NCI-H2081 (cell line): ENCODE measurements around the gene MYH7.
"Not testable (repeated sequence)": the region's sequence is repeated elsewhere in the genome, so short reads cannot be mapped to it uniquely, and the experiment has no call there.

Experiments
- DNase-seq, 2 experiments: peaks; one replicate each; lab custom pipeline; 2025; lab: John Stamatoyannopoulos, UW

The MYH7 gene

GRCh38 chr14:23435543-23436326 lies at the start of gene MYH7:
Gene MYH7 (minus strand): TSS chr14:23435660. CDS start chr14:23433732, 1,928 bp downstream.
- no peak for DNase-seq

- peak; percentile 67 to 75 for DNase-seq
Observed at GRCh38 chr14:23483236-23483854, 47.9 kb upstream of the MYH7 start.

DNA sequence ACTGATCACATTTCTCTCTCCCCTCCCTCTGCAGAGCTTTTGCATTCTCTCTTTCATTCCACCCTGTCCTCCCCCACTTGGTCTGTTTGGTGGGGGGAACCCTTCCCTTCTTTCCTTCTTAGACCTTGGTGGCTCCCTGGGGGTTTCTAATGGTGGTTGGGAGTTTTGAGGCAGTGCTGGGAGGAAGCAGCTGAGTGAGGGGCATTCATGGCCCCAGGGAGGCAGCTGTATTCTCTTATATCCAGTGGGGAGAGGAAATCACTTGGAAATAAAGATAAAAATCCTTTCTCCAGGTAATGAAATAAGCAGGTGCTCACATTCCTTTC lies 47.3 kb upstream of the MYH7 start:
- DNase-seq: no peak

GRCh38 chr14:23481979-23482822 lies 46.7 kb upstream of the MYH7 start:
- no peak for DNase-seq

DNA sequence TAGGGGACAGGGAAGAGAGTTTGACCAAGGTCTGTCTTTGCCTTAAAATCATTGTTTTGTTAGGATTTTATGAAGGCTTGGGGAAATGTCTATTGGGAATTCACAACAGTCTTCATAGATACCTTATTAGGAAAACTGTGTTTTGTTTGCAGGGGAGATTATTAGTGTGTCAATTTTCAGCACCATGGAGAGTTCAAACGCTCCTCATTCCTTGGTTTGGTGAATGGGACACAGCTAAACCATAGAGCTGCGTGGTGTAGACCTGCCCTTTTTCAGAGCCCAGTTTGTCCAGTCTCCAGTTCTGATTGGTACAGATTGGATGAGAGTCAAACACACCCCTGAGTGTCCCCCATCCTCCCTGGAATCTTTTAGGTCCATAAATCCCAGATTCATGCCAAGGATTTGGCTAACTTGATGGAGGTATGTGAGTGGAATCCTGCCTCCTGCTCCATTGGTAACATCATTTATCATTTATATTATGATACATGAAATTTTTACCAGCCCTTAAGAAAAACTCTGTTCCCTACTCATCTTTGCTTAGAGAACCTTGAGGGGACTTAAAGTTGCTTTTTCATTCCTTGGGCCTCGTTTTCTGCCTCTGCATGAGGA lies 46.0 kb upstream of the MYH7 start:
- DNase-seq: no peak

DNA sequence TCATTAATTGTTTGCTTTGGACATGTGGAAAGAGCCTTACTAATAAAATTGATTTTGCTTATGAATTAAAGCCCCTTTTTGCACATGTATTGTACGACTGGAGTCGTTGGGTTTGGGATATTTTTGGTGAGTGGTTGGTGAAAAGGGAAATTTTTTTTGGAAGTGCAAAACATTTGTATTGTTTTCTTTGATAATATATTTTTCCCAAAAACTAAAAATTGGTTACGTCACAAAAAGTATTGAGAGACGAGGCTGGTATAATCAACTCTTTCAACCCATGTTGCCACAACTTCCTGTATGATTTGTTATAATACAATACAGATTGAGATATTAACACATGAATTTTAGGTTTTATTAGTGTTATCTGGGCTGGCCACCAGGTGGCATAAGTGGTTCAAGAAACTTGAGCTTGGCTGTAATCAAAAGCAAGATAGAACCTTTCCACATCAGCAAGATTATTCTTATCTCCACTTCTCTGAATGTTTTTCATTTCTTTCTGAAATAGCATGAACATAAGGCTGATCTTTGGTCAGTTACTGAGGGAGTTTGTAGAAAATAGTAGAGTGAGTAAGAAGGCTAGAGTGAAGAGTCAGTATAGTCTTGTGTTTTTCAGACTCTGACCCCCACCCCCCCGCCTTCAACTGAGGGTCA lies 42.8 kb upstream of the MYH7 start:
- peak; percentile 57 to 65 for DNase-seq

GRCh38 chr14:23470947-23471346 lies 35.5 kb upstream of the MYH7 start:
- DNase-seq: no peak

GRCh38 chr14:23469906-23470403 lies 34.5 kb upstream of the MYH7 start:
- DNase-seq: no peak

DNA sequence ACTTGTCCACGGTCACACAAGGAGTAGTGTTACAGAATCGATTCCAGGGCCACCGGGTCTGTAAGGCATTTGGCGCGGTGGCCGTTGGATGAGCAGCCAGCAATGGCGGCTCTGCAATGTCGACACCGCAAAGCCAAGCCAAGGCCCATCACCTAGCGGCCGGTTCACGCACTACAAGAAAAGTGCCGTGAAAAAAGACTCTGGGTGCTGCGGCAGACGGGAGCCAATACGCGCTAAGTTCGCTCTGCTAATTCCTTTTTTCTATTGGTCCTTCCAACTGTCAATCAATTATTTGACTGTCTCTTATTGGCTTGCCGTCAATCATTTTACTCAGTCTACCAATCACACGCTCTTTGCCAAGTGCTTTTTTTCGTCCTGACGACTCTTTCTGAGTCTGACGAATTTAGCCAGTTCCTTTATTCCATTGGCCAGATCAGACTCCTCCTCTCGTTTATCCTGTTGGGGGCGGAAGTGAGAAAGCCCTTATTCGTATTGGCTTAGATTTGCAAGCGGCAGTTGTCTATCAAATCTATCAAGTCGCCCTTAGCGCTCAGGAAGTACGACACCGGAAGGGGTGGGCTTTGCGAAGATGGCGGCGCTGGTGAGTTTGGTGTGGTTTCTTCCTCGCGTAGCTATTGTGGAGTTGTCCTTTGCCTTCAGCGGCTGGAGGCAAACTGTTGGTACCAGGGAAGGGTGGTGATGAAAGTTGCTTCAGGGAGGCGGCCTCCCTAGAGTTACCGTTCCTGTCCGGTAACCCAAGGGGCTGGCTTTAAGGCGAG lies 33.9 kb upstream of the MYH7 start, which contains the start of gene NGDN:
NGDN (plus strand) TSS at position 577 of the 779 bp plus-strand sequence; CDS start at position 590, 13 bp downstream.
- peak; percentile 97 to 100 for DNase-seq

DNA sequence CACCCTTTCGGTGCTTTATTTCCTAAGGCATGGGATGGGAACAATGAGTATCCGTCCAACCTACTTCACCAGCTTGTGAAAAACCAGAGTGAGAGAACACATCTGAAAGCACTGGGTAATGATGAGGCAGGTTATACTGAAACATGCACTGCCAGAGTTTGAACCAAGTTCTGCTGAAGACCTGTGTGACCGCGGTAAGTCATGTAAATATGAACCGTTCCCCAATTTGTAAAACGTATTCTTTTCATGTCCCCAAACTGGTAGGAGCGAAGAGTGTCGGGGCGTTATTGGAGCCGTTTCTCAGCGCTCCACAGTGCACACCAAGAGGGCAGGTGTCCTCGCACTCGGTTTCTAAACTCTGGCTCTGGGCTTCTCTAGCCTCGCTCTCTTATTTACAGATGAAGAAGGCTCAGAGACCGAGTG lies 33.3 kb upstream of the MYH7 start:
- DNase-seq: no peak

DNA sequence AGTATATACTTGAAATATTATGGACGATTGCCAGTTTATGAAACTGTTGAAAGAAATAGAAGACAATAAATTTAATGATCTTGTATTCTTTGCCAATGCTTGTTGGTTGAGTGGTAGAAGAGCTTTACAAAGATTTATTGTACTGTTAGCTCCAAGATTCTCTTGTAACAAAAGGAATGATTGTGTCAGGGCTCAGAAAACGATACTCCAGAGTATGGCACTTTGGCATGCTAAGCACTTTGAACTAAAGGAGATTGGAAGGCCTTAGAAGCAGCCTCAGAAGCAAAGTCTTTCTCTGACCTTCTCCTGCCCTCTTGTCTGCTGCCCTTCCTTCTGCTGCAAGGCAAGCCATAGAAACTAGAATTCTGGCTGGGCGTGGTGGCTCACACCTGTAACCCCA lies 29.8 kb upstream of the MYH7 start:
- no peak for DNase-seq

GRCh38 chr14:23464700-23465099 lies 29.2 kb upstream of the MYH7 start:
- DNase-seq: no peak

- no peak for DNase-seq
Observed at GRCh38 chr14:23460960-23461359, 25.5 kb upstream of the MYH7 start.

GRCh38 chr14:23457587-23458445 lies 22.4 kb upstream of the MYH7 start:
- DNase-seq: no peak

DNA sequence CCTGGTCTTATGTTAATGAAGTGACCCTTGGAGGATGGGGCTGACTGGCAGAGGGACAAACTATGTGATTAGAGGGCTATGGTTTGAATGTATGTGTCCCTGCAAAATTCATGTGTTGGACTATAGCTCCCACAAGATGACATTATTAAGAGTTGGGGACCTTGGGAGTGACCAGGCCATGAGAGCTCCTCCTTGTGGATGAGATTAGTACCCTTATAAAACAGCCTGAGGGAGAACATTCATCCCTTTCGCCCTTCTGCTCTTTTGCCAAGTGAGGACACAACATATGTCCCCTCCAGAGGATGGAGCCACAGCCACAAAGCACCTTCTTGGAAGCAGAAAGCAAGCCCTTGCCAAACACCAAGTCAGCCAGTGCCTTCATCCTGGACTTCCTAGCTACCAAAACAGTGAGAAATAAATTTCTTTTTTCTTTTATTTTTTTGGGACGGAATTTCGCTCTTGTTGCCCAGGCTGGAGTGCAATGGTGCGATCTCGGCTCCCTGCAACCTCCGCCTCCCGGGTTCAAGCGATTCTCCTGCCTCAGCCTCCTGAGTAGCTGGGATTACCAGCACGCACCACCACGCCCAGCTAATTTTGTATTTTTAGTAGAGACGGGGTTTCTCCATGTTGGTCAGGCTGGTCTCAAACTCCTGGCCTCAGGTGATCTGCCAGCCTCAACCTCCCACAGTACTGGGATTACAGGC lies 21.6 kb upstream of the MYH7 start:
- not testable (repeated sequence) for DNase-seq

DNA sequence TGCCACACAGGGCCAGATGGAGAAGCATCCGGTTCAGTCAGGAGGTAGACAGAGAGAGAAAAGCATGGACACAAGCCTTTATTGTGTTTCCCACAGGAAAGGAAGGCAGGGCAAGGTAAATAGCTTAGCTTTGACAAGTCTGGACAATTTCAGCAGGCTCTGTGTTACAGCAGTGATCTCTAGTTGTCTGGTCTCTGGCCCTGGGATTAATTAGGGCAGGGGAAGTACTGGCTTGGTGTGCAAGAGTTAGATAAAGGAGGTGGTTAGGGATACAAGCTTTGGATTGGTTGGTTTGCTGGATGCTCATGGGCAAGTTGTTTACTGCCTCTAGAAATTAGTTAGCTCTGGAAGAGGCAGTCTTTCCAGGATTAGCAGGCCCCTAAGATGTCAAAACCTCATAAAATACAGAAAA lies 19.0 kb upstream of the MYH7 start:
- no peak for DNase-seq

DNA sequence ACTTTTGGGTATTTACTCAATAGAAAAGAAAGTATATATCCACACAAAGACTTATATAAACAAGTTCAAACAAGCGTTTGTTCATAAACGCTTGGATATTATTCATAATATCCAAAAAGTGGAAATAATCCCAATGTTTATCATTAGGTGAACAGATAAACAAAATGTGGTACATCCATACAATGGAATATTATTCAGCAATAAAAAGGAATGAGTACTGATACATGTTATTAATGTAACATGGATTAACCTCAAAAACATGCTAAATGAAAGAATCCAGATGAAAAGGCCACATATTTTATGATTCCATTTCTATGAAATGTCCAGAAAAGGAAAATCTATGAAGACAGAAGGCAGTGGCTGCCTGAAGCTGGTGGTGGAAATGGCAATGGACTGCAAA lies 16.8 kb upstream of the MYH7 start:
- no peak for DNase-seq

DNA sequence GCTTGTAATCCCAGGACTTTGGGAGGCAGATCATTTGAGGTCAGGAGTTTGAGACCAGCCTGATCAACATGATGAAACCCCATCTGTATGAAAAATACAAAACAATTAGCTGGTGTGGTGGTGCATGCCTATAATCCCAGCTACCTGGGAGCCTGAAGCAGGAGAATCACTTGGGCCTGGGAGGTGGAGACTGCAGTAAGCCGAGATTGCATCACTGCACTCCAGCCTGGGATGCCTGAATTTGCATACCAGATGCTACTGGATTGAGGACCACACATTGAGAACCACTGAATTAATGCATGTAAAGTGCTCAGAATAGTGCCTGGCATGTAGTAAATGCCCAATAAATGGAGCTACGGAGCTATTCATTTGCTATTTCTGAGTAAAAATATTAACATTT lies 14.9 kb upstream of the MYH7 start:
- DNase-seq: no peak

- no peak for DNase-seq
Observed at GRCh38 chr14:23449314-23449713, 13.9 kb upstream of the MYH7 start.
